Stomach smooth muscle (tissue), 2 donors: ENCODE measurements around the gene TBC1D5.
"Not testable (repeated sequence)": the region's sequence is repeated elsewhere in the genome, so short reads cannot be mapped to it uniquely, and the experiment has no call there.

Experiments
- H3K27ac ChIP-seq: one replicate; pipeline ENCODE4 v1.7.0; 2013; ENCODE audit warnings: mild to moderate bottlenecking, low read length, inconsistent platforms
- H3K27me3 ChIP-seq, 2 donors: one replicate each; pipeline ENCODE4 v1.7.0; 2013; ENCODE audit warnings: low read length in 2 of 2; ENCODE audit not compliant: insufficient read depth in 2 of 2, control insufficient read depth in 1 of 2
- H3K36me3 ChIP-seq, 2 donors: one replicate each; pipeline ENCODE4 v1.7.0; 2013; ENCODE audit warnings: low read length in 2 of 2; ENCODE audit not compliant: control insufficient read depth in 2 of 2, insufficient read depth in 2 of 2
- H3K4me1 ChIP-seq: one replicate; pipeline ENCODE4 v1.7.0; 2013; ENCODE audit warnings: low read length; ENCODE audit not compliant: control insufficient read depth, insufficient read depth
- H3K4me3 ChIP-seq, 2 donors: one replicate each; pipeline ENCODE4 v1.7.0; 2013; ENCODE audit warnings: low read length in 2 of 2
- H3K9ac ChIP-seq, 2 donors: one replicate each; pipeline ENCODE4 v1.7.0; 2013; ENCODE audit warnings: low read length in 2 of 2, mild to moderate bottlenecking in 1 of 2
- H3K9me3 ChIP-seq, 2 donors: one replicate each; pipeline ENCODE4 v1.7.0; 2013; ENCODE audit warnings: low read length in 2 of 2; ENCODE audit not compliant: control insufficient read depth in 2 of 2
- donor health status: healthy.
- donor health status: Pancreatic carcinoma.

TBC1D5 gene

GRCh38 chr3:17550624-17551023, 191.8 kb downstream of the TBC1D5 start:
- Histone ChIP-seq H3K36me3 (no peaks in the 10 kb centered on the region), H3K4me1 (no peaks in the 10 kb centered on the region), H3K27me3 (no peaks in the 10 kb centered on the region), H3K4me3 (no peak overlapping the region), H3K27ac (no peak overlapping the region), H3K9ac (no peak overlapping the region), H3K9me3 (no peaks in the 10 kb centered on the region)

GRCh38 chr3:17546500-17547255, 195.8 kb downstream of the TBC1D5 start:
- H3K27me3 ChIP-seq, result no peaks in the 10 kb centered on the region
- H3K9ac ChIP-seq, result no peak overlapping the region
- H3K4me3 ChIP-seq, result no peak overlapping the region
- H3K9me3 ChIP-seq, result no peaks in the 10 kb centered on the region
- H3K4me1 ChIP-seq, result no peaks in the 10 kb centered on the region
- H3K27ac ChIP-seq, result no peak overlapping the region
- H3K36me3 ChIP-seq, result no peaks in the 10 kb centered on the region

GRCh38 chr3:17544632-17545031, 197.8 kb downstream of the TBC1D5 start:
- no peak overlapping the region for H3K27ac ChIP-seq
- H3K9ac ChIP-seq, result no peak overlapping the region
- no peaks in the 10 kb centered on the region for H3K9me3 ChIP-seq
- H3K4me1 ChIP-seq, result no peaks in the 10 kb centered on the region
- H3K36me3 ChIP-seq, result no peaks in the 10 kb centered on the region
- no peaks in the 10 kb centered on the region for H3K27me3 ChIP-seq
- no peak overlapping the region for H3K4me3 ChIP-seq

- no peaks in the 10 kb centered on the region for H3K4me1 ChIP-seq
- no peak overlapping the region for H3K27ac ChIP-seq
- no peaks in the 10 kb centered on the region for H3K9me3 ChIP-seq
- H3K4me3 ChIP-seq, result no peak overlapping the region
- H3K27me3 ChIP-seq, result no peaks in the 10 kb centered on the region
- H3K9ac ChIP-seq, result no peak overlapping the region
- no peaks in the 10 kb centered on the region for H3K36me3 ChIP-seq
These were observed 199.8 kb downstream of the TBC1D5 start for GRCh38 chr3:17542591-17542990.

- no peak overlapping the region for H3K9ac ChIP-seq
- no peak overlapping the region for H3K27ac ChIP-seq
These were observed 203.0 kb downstream of the TBC1D5 start for GRCh38 chr3:17539436-17539835.

GRCh38 chr3:17535274-17535673, 207.2 kb downstream of the TBC1D5 start:
- H3K4me3 ChIP-seq, result no peak overlapping the region

More at GRCh38 chr3:17539436-17539835, 203.0 kb downstream of the TBC1D5 start:
- Histone ChIP-seq H3K4me3 (no peak overlapping the region), H3K4me1 (no peaks in the 10 kb centered on the region), H3K27me3 (no peaks in the 10 kb centered on the region), H3K9me3 (no peaks in the 10 kb centered on the region), H3K36me3 (no peaks in the 10 kb centered on the region)

GRCh38 chr3:17532446-17532845, 210.0 kb downstream of the TBC1D5 start:
- not testable (repeated sequence) for H3K9ac ChIP-seq, H3K36me3 ChIP-seq, H3K4me1 ChIP-seq, H3K9me3 ChIP-seq, H3K4me3 ChIP-seq, H3K27me3 ChIP-seq, H3K27ac ChIP-seq

More at GRCh38 chr3:17535274-17535673, 207.2 kb downstream of the TBC1D5 start:
- Histone ChIP-seq H3K9ac (no peak overlapping the region), H3K4me1 (no peaks in the 10 kb centered on the region), H3K27me3 (no peaks in the 10 kb centered on the region), H3K27ac (no peak overlapping the region), H3K36me3 (no peaks in the 10 kb centered on the region), H3K9me3 (no peaks in the 10 kb centered on the region)

GRCh38 chr3:17529677-17530076, 212.8 kb downstream of the TBC1D5 start:
- no peak overlapping the region for H3K4me3 ChIP-seq
- no peaks in the 10 kb centered on the region for H3K9me3 ChIP-seq
- no peaks in the 10 kb centered on the region for H3K4me1 ChIP-seq
- H3K36me3 ChIP-seq, result no peaks in the 10 kb centered on the region
- H3K9ac ChIP-seq, result no peak overlapping the region
- no peak overlapping the region for H3K27ac ChIP-seq
- no peaks in the 10 kb centered on the region for H3K27me3 ChIP-seq

- Histone ChIP-seq H3K27me3 (no peaks in the 10 kb centered on the region), H3K9me3 (no peaks in the 10 kb centered on the region), H3K27ac (no peak overlapping the region), H3K9ac (no peak overlapping the region), H3K4me1 (no peaks in the 10 kb centered on the region), H3K4me3 (no peak overlapping the region), H3K36me3 (no peaks in the 10 kb centered on the region)
These were observed 224.0 kb downstream of the TBC1D5 start for GRCh38 chr3:17518189-17519059.

- no peak overlapping the region for H3K4me3 ChIP-seq
- no peak overlapping the region for H3K27ac ChIP-seq
- no peaks in the 10 kb centered on the region for H3K27me3 ChIP-seq
- H3K9ac ChIP-seq, result no peak overlapping the region
- no peaks in the 10 kb centered on the region for H3K9me3 ChIP-seq
- H3K36me3 ChIP-seq, result no peaks in the 10 kb centered on the region
- no peaks in the 10 kb centered on the region for H3K4me1 ChIP-seq
These were observed 226.8 kb downstream of the TBC1D5 start for GRCh38 chr3:17515445-17516234.
